SK-N-SH (cell line): Measurements from ENCODE around the gene SLC12A3. TPM values are rescaled to one million over a fixed set of nuclear protein-coding genes. Genes with fewer than 3 reads are reported as not detected.

Experiments
- CTCF ChIA-PET: fragments of 300-600, 350-600 bp; formaldehyde crosslinking; extraction: SDS; loops from one replicate; lab custom pipeline; 2021; lab: Yijun Ruan, JAX
- POLR2A ChIA-PET: fragments of 350-600 bp; sonication (Branson Sonifier 250); formaldehyde crosslinking; extraction: SDS; loops from one replicate; lab custom pipeline; 2020; ENCODE audit warnings: antibody characterized with exemption, inconsistent platforms; lab: Yijun Ruan, JAX
- DNase-seq: peaks from one replicate; pipeline ENCODE4 v3.0.0; 2012
- H2AFZ ChIP-seq: fragments of 200-600 bp; sonication (generic); 2 replicates; pipeline ENCODE4 v1.8.1; 2016; ENCODE audit warnings: antibody characterized with exemption, mild to moderate bottlenecking, low read depth
- H3F3A ChIP-seq: fragments of 200-600 bp; sonication (generic); replicated peaks from 2 replicates; pipeline ENCODE3; 2016; ENCODE audit warnings: antibody characterized with exemption, mild to moderate bottlenecking; ENCODE audit not compliant: insufficient read depth
- H3K27ac ChIP-seq, 2 experiments: fragments of 200-500 bp in 1 of 2; fragments of 200-600 bp in 1 of 2; sonication (Bioruptor generic) in 1 of 2; sonication (generic), shearing (Covaris generic) in 1 of 2; 2 replicates each; pipeline versions ENCODE4 v1.5.1 to v1.6.1; 2014 to 2016; ENCODE audit warnings: low read depth in 2 of 2, inconsistent platforms in 1 of 2, low read length in 1 of 2, mild to moderate bottlenecking in 1 of 2, mixed read lengths in 1 of 2
- H3K27me3 ChIP-seq: fragments of 200-600 bp; sonication (generic), shearing (Covaris generic); 2 replicates; pipeline ENCODE4 v1.6.1; 2016; ENCODE audit warnings: mixed run types; ENCODE audit not compliant: insufficient read depth
- H3K36me3 ChIP-seq, 2 experiments: fragments of 200-500 bp in 1 of 2; fragments of 200-600 bp in 1 of 2; sonication (Bioruptor generic) in 1 of 2; sonication (generic) in 1 of 2; replicated peaks in 1 of 2; 2 replicates each; pipeline versions ENCODE3 to v1.5.1; 2014 to 2016; ENCODE audit warnings: low read length in 1 of 2, mild to moderate bottlenecking in 1 of 2; ENCODE audit not compliant: insufficient read depth in 2 of 2, control insufficient read depth in 1 of 2
- H3K4me1 ChIP-seq, 2 experiments: fragments of 200-500 bp in 1 of 2; fragments of 200-600 bp in 1 of 2; sonication (Bioruptor generic) in 1 of 2; sonication (generic), shearing (Covaris generic) in 1 of 2; 2 replicates each; pipeline versions ENCODE4 v1.5.1 to v1.6.1; 2014 to 2016; ENCODE audit warnings: low read depth in 1 of 2, low read length in 1 of 2, mixed run types in 1 of 2; ENCODE audit not compliant: insufficient read depth in 2 of 2, control insufficient read depth in 1 of 2
- H3K4me2 ChIP-seq: fragments of 200-600 bp; sonication (generic), shearing (Covaris generic); 2 replicates; pipeline ENCODE4 v1.6.1; 2017; ENCODE audit warnings: mixed run types
- H3K4me3 ChIP-seq, 2 experiments: fragments of 200-500 bp in 1 of 2; fragments of 200-600 bp in 1 of 2; sonication (Bioruptor generic) in 1 of 2; sonication (generic), shearing (Covaris generic) in 1 of 2; 2 replicates each; pipeline versions ENCODE4 v1.5.1 to v1.8.1; 2014 to 2016; ENCODE audit warnings: low read depth in 2 of 2, inconsistent platforms in 1 of 2, low read length in 1 of 2, mild to moderate bottlenecking in 1 of 2, mixed read lengths in 1 of 2, moderate library complexity in 1 of 2
- H3K79me2 ChIP-seq: fragments of 200-600 bp; sonication (generic); 2 replicates; pipeline ENCODE4 v1.8.1; 2017; ENCODE audit warnings: mild to moderate bottlenecking; ENCODE audit not compliant: insufficient read depth
- H3K9ac ChIP-seq: fragments of 200-600 bp; sonication (generic); 2 replicates; pipeline ENCODE4 v1.6.1; 2017; ENCODE audit warnings: mixed run types
- H3K9me2 ChIP-seq: fragments of 200-600 bp; sonication (generic); 2 replicates; pipeline ENCODE4 v1.6.1; 2017; ENCODE audit warnings: mixed run types
- H3K9me3 ChIP-seq: fragments of 200-600 bp; sonication (generic); 2 replicates; pipeline ENCODE4 v1.6.1; 2017; ENCODE audit warnings: mixed run types, mild to moderate bottlenecking, moderate library complexity
- H4K20me1 ChIP-seq: fragments of 200-600 bp; sonication (generic); 2 replicates; pipeline ENCODE4 v1.6.1; 2017; ENCODE audit warnings: mild to moderate bottlenecking, mixed run types; ENCODE audit not compliant: insufficient read depth
- FOSL2 ChIP-seq: IDR thresholded peaks from 2 replicates; pipeline ENCODE4 v1.4.0; 2012; ENCODE audit warnings: low read depth, mild to moderate bottlenecking, moderate library complexity, borderline replicate concordance
- FOXJ3 ChIP-seq: sonication (generic); formaldehyde crosslinking; IDR thresholded peaks from 2 replicates; pipeline ENCODE4 v1.5.1; 2020; ENCODE audit warnings: mild to moderate bottlenecking, missing genetic modification reagents
- JUND ChIP-seq: IDR thresholded peaks from 2 replicates; pipeline ENCODE4 v1.4.0; 2012
- MEF2A ChIP-seq: IDR thresholded peaks from 2 replicates; pipeline ENCODE4 v1.4.0; 2012; ENCODE audit warnings: low read depth, borderline replicate concordance
- NRF1 ChIP-seq: IDR thresholded peaks from 2 replicates; pipeline ENCODE4 v1.6.1; 2012; ENCODE audit warnings: low read depth, mild to moderate bottlenecking, low read length
- PBX3 ChIP-seq: IDR thresholded peaks from 2 replicates; pipeline ENCODE4; 2012
- POLR2AphosphoS5 ChIP-seq: IDR thresholded peaks from 2 replicates; pipeline ENCODE4 v1.6.1; 2012; ENCODE audit warnings: low read depth, low read length
- RCOR1 ChIP-seq: fragments of 150-350 bp; IDR thresholded peaks from 2 replicates; pipeline ENCODE4 v1.6.1; 2017; ENCODE audit warnings: antibody characterized with exemption, low read length
- RFX5 ChIP-seq: IDR thresholded peaks from 2 replicates; pipeline ENCODE4 v1.6.1; 2012; ENCODE audit warnings: mild to moderate bottlenecking, improper control_type of control experiment, low read length
- SIN3A ChIP-seq: IDR thresholded peaks from 2 replicates; pipeline ENCODE4 v1.6.1; 2012; ENCODE audit warnings: low read depth, mild to moderate bottlenecking, low read length, moderate library complexity, borderline replicate concordance
- SMC3 ChIP-seq: IDR thresholded peaks from 2 replicates; pipeline ENCODE4 v1.6.1; 2012; ENCODE audit warnings: low read depth, low read length, improper control_type of control experiment
- TEAD4 ChIP-seq: IDR thresholded peaks from 2 replicates; pipeline ENCODE4 v1.4.0; 2012; ENCODE audit warnings: mild to moderate bottlenecking, borderline replicate concordance; ENCODE audit not compliant: insufficient read depth
- ZBTB33 ChIP-seq: IDR thresholded peaks from 2 replicates; pipeline ENCODE4 v1.4.0; 2012; ENCODE audit warnings: low read depth, borderline replicate concordance
- WGBS: methylation state at CpG from one replicate; pipeline ENCODE4 v1.1.6; 2017; ENCODE audit warnings: low lambda C conversion rate; 5-methylcytosine and 5-hydroxymethylcytosine counted together
- polyA plus RNA-seq, 3 experiments: library from polyadenylated mRNA; depleted of rRNA; stranded (reverse); fragments of >200 nt; gene quantifications; 2 replicates each; pipeline ENCODE4 v1.2.3, GENCODE V29; 2012
- TF ChIP-seq, protein P1 (sequence below): fragments of 150-350 bp; IDR thresholded peaks from 2 replicates; pipeline ENCODE4 v1.6.1; 2016; ENCODE audit warnings: mild to moderate bottlenecking, low read depth, low read length

Gene SLC12A3
- polyA plus RNA-seq, 1 of the 3 experiments (the other 2 are of a cell fraction): not detected

GRCh38 chr16:56923481-56924091 lies 58.6 kb downstream of the SLC12A3 start:
- no peaks in the 10 kb centered on the region for H3K4me1 ChIP-seq
- no peak overlapping the region for H3K4me3 ChIP-seq
- POLR2A ChIA-PET: no interaction called here
- H3K36me3 ChIP-seq: no peaks in the 10 kb centered on the region
- H3K79me2 ChIP-seq: no peaks in the 10 kb centered on the region
- H3K9ac ChIP-seq: no peak overlapping the region
- no peaks in the 10 kb centered on the region for H3K9me2 ChIP-seq
- WGBS: 90% methylated on average over 9 of the region's 9 CpGs
- CTCF ChIA-PET: no interaction called here
- H3K9me3 ChIP-seq: no peaks in the 10 kb centered on the region
- no peak for DNase-seq
- no peaks in the 10 kb centered on the region for H4K20me1 ChIP-seq
- no peaks in the 10 kb centered on the region for H3K27me3 ChIP-seq
- H2AFZ ChIP-seq: no peak overlapping the region
- no peak overlapping the region for H3K4me2 ChIP-seq
- H3F3A ChIP-seq: no peaks in the 10 kb centered on the region
- TF ChIP-seq JUND (no peak), RFX5 (no peak), RCOR1 (no peak), POLR2AphosphoS5 (no peak), PBX3 (no peak), ZBTB33 (no peak), TEAD4 (no peak), FOSL2 (no peak)
- TF ChIP-seq, protein P1, sequence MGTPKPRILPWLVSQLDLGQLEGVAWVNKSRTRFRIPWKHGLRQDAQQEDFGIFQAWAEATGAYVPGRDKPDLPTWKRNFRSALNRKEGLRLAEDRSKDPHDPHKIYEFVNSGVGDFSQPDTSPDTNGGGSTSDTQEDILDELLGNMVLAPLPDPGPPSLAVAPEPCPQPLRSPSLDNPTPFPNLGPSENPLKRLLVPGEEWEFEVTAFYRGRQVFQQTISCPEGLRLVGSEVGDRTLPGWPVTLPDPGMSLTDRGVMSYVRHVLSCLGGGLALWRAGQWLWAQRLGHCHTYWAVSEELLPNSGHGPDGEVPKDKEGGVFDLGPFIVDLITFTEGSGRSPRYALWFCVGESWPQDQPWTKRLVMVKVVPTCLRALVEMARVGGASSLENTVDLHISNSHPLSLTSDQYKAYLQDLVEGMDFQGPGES: no peak
- H3K27ac ChIP-seq: no peak overlapping the region

- H3K79me2 ChIP-seq: peaks cover 5% of the 10 kb centered on the region
- CTCF ChIA-PET: interaction anchor here (1.2 to 1.4 kb wide), 2 partner anchors 58 to 60 kb away, joined by 3 read pairs; no protein-coding TSS in a partner anchor
- WGBS: 67% methylated on average over 2 of the region's 2 CpGs
These were observed 62.5 kb downstream of the SLC12A3 start for GRCh38 chr16:56927471-56927870.

More at GRCh38 chr16:56927471-56927870, 62.5 kb downstream of the SLC12A3 start:
- Histone ChIP-seq H3K4me2 (no peak overlapping the region), H3K36me3 (no peaks in the 10 kb centered on the region), H2AFZ (no peak overlapping the region), H3K4me1 (peaks cover 4 to 12% of the 10 kb centered on the region in 2 experiments; a peak in 3 of 4 replicates), H3K9me2 (no peaks in the 10 kb centered on the region), H3F3A (no peaks in the 10 kb centered on the region), H3K9me3 (no peaks in the 10 kb centered on the region), H3K27me3 (no peaks in the 10 kb centered on the region), H3K4me3 (no peak overlapping the region), H3K27ac (no peak overlapping the region), H4K20me1 (no peaks in the 10 kb centered on the region), H3K9ac (no peak overlapping the region)
- TF ChIP-seq SMC3: no peak
- no peak for TF ChIP-seq JUND
- no peak for TF ChIP-seq FOXJ3 (CRISPR knock-in tag)
- TF ChIP-seq NRF1: no peak
- no peak for TF ChIP-seq SIN3A
- TF ChIP-seq MEF2A: no peak
- DNase-seq: no peak
- POLR2A ChIA-PET: no interaction called here
